ENCODE results near the gene IFIT1B. TPM values are rescaled to one million over a fixed set of nuclear protein-coding genes. Genes with fewer than 3 reads are reported as not detected.
"Not testable (repeated sequence)": the region's sequence is repeated elsewhere in the genome, so short reads cannot be mapped to it uniquely, and the experiment has no call there.

The IFIT1B gene
- polyA plus RNA-seq, 4 donors, result 0.09 to 0.38 (median 0.21) TPM; not detected in 1

DNA sequence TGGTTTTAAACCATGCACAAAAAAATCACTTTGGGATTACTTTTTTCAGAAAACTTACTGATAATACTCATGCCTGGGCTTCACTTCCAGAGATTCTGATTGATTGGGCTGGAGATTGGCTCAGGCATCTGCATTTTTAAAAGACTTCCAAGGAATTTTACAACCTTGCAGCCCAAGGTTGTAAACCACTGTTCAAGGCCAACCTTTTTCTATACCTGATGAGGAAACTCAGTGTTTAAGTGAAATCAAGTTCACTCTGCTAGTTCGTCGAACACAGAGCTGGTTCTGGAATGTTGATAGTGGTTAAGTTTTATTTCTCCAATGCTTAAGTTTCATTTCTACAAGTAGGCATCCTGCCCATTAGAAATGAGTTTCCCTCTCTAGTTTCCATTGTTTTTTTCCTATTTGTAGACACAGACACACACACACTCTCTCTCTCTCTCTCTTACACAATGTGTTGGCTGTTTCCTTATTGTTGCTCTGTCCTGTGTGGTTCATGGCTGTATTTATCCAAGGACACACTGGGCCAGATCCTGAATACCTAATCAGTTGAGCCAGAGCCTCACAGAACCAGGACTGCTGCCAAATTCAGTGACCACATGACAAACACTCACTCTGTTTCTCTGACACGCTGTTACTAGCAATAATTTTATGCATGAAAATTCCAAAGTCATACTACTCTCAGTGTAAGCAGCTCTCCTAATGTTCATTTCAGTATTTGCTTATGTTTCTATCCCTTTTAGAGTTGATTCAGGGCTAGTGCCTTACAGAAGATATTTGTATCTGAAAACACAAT is 3.7 kb upstream of the IFIT1B start:
- no peak for DNase-seq (ENCODE audit: low read depth in 4 of 4, low spot score in 2 of 4)

DNA sequence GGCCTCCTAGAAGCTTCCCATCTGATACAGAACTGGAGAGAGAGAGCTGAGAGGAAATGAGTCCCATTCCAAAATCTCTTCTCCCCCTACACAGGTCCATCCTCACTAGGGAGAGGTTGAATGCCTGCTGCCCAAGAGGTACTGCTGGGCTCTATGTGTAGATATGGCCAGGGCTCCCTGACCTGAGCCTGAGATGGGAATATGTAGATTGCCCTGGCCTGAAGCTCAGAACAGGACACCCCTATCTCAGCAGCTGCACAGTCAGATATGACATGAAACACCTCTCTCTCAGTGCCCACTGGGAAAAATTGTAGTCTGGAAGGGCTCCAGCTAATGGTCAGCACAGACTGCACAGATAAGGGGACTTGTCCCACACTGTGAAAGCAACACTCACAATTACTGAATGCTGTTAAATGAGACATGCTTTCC is 3.1 kb upstream of the IFIT1B start:
- no peak for DNase-seq (ENCODE audit: low read depth in 4 of 4, low spot score in 2 of 4)

DNA sequence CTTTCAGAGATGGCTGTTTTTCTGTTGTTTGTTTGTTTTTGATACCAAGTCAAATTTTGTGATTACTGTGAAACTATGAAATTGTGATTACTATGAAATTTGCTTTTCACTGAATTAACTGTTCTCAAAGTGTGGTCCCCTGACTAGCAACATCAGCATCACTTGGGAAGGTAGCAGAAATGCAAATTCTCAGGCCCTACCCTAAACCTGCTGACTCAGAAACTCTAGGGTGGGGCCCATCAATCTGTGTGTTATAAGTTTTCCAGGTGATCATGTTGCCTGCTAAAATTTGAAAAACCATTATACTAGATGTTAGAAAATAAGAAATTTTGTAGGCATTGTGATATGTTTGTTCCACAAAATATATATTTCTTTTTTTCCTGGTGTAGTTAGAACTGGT is 1.2 kb downstream of the IFIT1B start:
- no peak for DNase-seq (ENCODE audit: low read depth in 4 of 4, low spot score in 2 of 4)

DNA sequence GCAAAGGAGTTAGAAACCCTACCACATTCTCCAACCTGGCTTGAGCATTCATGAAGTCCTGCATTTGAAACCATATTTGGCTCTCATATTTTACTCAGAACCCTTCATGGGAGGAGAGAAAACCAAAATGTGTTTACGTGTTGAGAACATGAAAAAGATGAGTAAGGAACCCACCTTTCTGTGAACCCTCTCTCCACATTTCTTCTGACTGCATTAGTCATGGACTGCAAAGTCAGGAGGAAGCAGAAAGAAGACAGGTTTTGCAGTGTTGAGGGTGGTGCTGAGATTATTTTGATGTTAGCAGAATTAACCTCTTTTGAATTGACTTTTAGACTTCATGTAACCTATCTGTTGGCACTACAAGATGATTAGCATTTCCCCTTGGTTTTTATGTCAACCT is 4.9 kb downstream of the IFIT1B start:
- DNase-seq (ENCODE audit: low read depth in 4 of 4, low spot score in 2 of 4), result no peak

DNA sequence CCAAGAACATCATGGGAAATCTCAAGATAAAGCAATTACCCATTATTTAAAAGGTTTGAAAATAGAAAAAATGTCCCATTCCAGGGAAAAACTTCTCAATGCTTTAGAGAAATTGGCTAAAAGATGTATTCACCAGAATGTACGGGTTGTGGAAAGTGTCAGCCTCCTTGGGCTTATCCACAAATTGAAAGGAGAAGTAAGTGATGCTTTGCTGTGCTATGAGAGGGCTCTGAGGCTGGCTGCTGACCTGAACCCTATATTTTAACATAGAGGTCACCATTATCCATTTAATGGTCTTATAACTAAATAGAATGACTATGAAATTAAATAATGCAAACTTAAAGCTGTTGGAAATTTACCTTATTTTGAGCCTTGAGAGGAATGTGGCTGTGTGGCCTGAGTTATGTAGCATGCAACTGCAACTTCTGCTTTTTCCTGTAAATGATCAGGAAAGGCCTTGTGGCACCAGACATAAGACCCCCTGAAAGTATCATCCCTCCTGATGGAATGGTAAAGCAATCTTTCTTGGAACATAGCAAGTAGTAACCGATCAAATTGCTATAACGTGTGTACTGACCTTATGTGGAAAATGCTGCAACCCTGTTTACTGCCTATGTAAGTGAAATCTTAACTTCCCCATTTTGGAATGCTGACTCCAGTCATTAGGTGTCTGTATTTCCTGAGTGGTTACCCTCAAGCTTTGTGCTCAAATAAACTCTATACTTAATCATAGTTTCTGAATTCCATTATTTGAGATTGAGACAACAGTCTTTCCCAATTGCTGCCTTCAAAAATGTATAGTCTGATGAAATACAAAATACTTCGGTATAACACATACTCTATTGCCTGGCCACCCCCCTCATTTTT is 6.9 kb downstream of the IFIT1B start:
- no peak for DNase-seq (ENCODE audit: low read depth in 4 of 4, low spot score in 2 of 4)

DNA sequence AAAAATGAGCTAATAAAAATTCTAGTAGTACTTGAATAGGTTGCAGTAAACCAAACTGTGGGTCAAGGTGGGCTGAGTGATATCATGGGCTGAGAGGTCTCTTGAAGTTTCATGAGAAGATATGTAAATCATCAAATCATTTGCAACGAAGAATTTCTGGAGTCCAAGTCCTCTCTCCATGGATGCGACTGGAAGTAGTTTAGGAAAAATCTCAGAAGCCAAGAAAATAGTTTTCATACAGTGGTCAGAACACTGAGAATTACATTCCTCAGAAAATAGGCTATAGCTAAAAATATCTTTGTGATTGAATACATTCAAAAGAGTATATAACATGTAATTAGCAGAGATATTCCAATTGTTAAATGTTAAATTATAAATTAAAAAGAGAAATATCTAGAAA is 10.9 kb downstream of the IFIT1B start:
- no peak for DNase-seq (ENCODE audit: low read depth in 4 of 4, low spot score in 2 of 4)

DNA sequence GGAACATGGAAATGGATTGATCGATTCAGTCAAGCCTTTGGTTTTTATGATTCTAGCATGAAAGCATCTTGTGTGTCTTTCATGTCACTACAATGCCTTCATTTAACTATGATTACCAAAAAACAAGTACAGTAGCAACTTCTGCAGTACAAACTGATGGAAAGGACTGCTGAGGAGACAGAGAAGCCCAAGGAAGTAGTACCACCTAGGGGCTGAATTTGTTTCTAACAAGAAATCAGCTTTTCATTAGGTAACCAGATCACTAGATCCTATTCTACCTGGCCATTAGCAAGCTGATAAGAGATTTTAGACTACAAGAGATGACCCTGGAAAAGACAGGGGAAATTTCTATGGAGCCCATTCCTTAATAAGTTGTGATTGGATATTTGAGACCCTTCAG is 11.4 kb downstream of the IFIT1B start:
- DNase-seq (ENCODE audit: low read depth in 4 of 4, low spot score in 2 of 4), result no peak

DNA sequence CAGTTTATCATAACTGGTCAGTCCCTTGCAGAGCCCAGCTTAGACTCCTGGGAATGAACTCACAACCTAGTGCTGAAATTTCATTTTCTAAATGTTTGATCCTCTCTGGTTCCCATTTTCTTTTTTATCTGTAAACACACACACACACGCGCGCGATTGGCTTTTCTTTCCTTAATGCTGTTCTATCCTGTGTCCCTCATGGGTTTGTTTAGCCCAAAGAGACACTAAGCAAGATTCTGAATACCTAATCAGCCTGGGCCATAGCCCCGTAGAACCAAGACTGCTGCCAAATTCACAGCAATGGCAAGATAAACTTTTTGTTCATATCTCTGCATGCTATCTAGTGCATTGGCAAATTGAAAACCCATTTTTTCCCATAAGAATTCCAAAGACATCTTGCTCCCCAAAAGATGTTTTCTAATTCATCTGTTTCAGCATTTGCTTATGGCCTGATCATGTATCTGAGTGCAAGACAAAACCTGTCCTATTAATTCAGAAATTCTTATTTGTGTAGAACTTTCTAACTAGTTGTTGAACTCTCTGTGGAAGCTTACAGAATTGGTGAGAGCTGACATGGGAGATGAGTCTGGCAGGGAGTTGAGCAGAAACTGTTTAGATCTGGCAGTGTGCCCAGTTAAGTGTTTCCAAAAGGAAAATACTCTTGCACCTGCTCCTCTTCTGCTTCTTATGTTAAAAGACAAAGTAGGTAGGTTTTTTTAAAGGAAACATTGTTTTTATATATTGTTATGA is 12.8 kb downstream of the IFIT1B start:
- DNase-seq (ENCODE audit: low read depth in 4 of 4, low spot score in 2 of 4), result no peak

DNA sequence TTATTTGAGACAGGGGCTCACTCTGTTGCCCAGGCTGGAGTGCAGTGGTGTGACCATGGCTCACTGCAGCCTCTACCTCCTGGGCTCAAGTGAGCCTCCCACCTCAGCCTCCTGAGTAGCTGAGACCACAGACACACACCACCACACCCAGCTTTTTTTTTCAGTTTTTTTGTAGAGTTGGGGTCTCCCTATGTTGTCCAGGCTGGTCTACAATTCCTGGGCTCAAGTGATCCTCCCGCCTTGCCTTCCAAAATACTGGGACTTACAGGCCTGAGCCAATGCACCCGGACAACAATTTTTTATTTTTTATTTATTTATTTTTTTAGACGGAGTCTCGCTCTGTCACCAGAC is 13.3 kb downstream of the IFIT1B start:
- not testable (repeated sequence) for DNase-seq (ENCODE audit: low read depth in 4 of 4, low spot score in 2 of 4)

DNA sequence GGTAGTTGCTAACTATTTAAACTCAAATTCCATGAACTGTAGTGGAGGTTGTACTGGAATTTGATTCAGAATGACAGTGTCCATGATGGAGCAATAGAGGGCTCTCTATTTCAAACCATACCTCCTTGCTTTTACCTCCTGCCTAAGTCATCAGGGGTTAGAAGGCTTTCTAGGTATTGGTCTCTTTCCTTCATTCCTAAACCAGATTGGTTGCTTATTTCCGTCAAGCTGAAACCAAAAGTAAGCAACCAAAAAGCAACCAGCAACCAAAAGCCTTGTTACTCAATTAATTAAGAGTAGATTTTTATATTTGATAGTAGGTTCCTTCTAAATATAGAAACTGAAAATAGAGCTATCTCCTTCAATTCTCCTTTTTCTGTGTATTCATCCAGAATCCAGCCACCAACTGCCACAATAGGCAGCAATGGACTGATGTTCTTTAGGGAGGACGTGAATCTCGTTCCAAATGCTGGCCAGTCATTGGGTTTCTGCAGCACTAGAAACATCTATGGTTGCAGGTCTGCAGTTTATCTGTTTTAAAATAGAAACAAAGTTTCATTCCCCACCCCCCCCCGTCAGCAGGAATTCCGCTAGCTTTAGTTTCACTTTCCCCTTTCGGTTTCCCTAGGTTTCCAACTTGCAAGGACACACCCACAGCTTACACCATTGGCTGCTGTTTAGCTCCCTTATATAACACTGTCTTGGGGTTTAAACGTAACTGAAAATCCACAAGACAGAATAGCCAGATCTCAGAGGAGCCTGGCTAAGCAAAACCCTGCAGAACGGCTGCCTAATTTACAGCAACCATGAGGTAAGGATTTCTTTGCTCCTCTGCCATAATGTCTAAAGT is 14.3 kb downstream of the IFIT1B start, which contains the start of gene IFIT1:
Gene IFIT1 (plus strand): TSS at position 717 of the 850 bp plus-strand sequence. CDS start 90 bp downstream, at position 807.
- DNase-seq (ENCODE audit: low read depth in 4 of 4, low spot score in 2 of 4), result peak in 3 of 4 donors; percentile 69 to 86 (median 74)

DNA sequence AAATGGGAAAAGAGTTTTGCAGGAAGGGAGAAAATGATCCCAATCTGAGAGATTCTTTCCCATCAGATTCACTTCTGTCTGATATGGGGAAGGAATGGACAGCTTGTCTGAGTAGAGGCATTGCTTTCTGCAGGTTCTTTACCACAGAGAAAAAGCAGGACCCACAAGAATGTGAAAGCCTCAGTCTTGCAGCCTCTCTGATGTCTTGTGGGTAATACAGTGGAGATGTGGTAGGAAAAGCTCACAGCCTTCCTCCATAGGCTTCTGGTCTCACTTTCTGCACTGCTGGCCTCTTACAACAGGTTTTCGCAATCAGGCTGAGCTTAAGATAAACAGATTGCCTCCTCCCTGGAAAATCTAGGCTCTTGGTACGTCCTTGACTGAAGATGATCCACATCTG is 15.1 kb downstream of the IFIT1B start:
- DNase-seq (ENCODE audit: low read depth in 4 of 4, low spot score in 2 of 4), result no peak

DNA sequence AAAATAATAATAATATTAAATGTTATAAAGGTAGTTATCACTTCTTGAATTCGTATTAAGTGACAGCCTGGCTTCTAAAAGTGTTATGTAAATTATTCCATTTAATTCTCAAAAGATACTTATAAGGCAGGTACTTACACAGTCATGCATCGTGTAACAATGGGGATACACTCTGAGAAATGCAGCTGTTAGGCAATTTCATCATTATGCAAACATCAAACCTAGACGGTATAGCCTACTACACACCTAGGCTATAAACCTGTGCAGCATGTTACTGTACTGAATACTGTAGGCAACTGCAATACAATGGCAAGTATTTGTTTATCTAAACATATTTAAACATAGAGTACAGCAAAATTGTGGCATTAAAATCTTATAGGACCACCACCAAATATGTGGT is 16.0 kb downstream of the IFIT1B start:
- no peak for DNase-seq (ENCODE audit: low read depth in 4 of 4, low spot score in 2 of 4)

DNA sequence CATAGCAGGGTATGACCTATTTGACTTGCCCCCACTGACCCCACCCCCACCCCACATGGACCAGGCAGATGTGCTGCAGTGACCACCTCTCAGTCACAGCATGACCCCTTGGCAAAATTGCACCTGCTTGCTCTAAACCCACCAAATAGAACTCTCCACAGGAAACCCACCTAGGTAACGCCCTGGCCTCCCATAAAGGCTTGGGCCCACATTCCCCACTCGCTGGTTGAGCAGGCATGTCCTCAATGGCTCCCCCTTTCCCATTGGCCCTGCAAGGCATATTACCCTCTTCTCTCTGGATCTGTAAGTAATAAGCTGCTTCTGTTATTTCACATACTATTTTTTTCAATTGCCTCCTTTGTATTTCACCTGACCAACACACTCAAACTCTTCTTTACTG is 17.3 kb downstream of the IFIT1B start:
- DNase-seq (ENCODE audit: low read depth in 4 of 4, low spot score in 2 of 4), result no peak

DNA sequence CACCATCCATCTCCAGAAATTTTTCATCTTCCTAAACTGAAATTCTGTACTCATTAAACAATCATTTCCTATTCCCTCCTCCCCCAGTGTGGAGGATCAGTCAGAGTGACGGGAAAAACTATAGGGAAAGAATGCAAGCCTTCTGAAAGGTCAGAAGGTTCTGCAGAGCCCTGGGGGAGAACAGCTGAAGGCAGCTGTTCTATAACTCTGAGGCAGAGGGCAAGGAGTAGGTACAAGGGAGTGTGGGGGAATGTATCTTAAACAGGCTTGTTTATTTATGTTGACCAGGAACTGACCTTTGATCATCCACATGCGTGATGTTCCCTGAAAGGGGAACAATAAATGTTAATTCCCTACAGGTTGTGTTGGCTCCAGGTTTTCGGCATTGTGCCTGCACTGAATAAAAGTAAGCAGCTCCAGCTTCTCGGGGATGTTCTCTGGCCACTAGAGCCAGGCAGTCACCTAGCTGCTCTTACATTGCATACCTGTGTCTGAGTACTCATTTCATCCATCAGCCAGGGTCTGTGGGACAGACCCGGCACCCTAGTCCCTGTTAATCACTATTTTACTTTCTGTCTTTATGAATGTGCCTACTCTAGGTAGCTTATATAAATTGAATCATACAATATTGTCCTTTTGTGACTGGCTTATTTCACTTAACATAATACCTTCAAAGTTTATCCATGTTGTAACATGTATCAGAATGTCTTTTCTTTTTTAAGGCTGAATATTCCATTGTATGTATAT is 20.3 kb downstream of the IFIT1B start:
- DNase-seq (ENCODE audit: low read depth in 4 of 4, low spot score in 2 of 4), result no peak

DNA sequence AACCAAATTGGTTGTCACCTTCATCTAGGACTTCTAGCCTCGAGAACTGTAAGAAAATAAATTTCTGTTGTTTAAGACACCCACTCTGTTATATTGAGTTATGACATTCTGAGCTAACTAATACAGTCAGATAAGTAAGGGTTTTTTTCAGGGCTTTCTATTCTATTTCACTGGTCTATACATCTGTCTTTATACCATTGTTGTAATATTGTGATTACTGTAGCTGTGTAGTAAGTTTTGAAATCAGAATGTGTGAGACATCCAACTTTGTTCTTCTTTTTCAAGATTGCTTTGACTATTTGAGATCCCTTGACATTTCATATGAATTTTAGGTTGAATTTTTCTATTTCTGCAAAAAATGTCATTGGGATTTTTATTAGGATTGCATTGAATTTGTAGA is 22.1 kb downstream of the IFIT1B start:
- no peak for DNase-seq (ENCODE audit: low read depth in 4 of 4, low spot score in 2 of 4)

DNA sequence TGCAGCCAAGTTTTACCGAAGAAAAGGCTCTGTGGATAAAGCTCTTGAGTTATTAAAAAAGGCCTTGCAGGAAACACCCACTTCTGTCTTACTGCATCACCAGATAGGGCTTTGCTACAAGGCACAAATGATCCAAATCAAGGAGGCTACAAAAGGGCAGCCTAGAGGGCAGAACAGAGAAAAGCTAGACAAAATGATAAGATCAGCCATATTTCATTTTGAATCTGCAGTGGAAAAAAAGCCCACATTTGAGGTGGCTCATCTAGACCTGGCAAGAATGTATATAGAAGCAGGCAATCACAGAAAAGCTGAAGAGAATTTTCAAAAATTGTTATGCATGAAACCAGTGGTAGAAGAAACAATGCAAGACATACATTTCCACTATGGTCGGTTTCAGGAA is 25.2 kb downstream of the IFIT1B start:
- no peak for DNase-seq (ENCODE audit: low read depth in 4 of 4, low spot score in 2 of 4)

DNA sequence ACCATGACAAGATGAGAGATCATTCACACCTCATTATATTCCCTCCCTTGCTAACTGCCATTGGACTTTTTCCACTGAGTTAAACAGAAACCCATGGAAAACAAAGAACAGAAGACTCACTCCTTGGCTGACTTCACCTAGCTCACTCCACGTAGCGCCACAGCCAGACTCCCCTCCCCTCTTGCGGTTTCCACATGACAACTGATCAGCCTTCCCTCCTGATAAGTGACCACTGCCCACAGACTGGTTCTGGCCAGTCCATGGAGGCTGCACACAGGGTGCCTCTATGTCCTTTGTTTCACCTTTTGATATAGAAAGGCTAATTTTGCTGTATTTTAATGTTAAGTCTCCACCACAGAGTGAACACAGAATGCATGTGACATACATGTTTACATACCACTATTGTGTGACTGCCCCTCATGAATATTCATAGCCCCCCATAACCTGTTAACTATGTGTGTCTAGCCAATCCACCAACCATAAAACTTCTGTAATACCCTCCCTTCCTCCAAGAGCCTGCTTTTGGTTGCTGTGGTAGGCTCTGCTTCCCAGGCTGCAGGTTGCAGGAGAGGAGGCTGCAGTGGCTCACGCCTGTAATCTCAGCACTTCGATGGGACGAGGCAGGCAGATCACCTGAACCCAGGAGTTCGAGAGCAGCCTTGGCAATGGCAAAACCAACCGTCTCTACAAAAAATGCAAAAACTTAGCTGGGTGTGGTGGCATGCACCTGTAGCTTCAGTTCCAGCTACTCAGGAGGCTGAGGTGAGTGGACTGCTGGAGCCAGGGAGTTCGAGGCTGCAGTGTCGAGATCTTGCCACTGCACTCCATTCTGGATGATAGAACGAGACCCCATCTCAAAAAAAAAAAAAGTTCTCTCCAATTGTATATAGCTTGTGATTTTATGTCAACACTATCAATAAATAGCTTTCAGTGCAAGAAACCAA is 26.5 kb downstream of the IFIT1B start:
- no peak for DNase-seq (ENCODE audit: low read depth in 4 of 4, low spot score in 2 of 4)

DNA sequence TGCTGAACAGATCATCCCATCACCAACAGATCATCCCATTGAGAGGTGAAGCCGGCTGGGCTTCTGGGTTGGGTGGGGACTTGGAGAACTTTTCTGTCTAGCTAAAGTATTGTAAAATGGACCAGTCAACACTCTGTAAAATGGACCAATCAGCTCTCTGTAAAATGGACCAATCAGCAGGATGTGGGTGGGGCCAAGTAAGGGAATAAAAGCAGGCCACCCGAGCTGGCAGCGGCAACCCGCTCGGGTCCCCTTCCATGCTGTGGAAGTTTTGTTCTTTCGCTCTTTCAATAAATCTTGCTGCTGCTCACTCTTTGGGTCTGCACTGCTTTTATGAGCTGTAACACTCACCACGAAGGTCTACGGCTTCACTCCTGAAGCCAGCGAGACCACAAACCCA is 28.3 kb downstream of the IFIT1B start:
- DNase-seq (ENCODE audit: low read depth in 4 of 4, low spot score in 2 of 4), result not testable (repeated sequence)

All from left renal cortex interstitium (tissue), 4 donors.